IPS DF 4.7 (cell line): ENCODE results near the gene ZNF605.
"Not testable (repeated sequence)": the region's sequence is repeated elsewhere in the genome, so short reads cannot be mapped to it uniquely, and the experiment has no call there.

Experiments used
- DNase-seq: peaks from one replicate; pipeline ENCODE4 v3.0.0-alpha.2; 2013; ENCODE audit warnings: low spot score; ENCODE audit errors: extremely low read depth

The ZNF605 gene

DNA sequence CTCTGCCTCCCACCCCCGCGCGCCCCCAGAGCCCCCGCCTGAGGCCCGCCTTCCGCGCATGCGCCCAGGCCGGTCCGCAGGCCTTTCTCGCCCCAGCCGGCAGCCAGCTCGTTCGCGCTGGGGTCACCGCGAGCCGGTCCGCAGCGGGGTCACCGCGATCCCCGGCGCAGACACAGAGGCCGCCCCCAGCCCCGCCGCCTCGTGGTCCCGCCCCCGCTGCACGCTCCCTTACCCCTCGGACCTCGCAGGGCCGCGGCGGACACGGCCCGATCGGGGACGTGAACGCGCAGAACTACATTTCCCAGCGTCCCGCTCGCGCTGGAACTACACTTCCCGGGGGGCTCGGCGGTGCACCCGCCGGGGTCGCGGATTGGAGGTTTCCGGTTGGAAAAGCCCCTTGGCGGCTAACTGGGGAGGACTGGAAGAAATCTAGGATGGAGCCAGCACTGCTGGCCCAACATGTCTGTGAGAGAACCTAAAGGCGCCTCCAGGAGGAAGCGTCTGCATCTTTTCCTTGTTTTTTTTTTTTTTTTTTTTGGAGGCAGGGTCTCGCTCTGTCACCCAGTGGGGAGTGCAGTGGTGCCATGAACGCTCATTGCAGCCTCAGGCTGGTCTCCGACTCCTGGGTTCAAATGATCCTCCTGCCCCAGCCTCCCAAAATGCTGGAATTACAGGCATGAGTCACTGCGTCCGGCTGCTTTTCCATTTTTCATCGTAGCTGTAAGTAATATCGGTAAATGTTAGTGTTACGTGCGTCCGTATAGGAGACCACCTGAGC lies at the start of gene ZNF605:
ZNF605 (minus strand) TSS at position 296 of the 778 bp plus-strand sequence. CDS start 10,671 bp downstream, outside the sequence.
- peak; percentile 78 for DNase-seq

DNA sequence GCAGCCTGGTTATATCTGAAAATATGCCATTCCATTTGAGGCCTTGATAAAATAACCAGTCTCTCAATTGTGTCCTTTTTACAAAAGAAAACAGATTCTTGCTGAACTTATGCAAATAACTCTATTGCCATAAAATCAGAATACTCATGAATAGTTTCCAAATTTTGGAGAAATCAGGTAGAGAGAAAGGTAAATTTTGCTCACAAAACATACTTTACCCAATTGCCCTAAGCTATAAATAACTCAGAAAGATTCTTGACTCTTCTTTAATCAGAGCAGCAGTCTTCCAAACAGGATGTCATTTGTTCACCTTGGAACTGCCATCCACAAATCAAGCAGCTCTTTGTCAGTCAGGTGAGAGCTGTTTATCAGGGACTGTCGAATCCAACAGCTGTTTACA lies 42.6 kb upstream of the ZNF605 start:
- DNase-seq, result no peak

DNA sequence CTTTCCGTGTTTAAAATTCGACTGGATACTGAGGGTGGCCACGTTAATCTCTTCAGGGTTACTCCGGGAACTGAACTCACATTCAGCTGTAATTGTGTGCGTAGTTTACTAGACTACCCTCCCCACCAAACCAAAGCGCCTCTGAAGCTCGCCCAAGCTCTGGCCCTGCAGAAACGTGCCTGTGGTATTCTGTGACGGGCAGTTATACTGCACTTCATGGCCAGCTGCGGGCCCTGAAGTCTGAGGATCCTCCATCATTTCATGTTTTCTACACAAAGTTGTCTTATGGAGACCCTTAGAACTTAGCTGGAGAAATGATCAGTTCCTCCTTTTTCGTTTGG lies 30.7 kb upstream of the ZNF605 start:
- no peak for DNase-seq

DNA sequence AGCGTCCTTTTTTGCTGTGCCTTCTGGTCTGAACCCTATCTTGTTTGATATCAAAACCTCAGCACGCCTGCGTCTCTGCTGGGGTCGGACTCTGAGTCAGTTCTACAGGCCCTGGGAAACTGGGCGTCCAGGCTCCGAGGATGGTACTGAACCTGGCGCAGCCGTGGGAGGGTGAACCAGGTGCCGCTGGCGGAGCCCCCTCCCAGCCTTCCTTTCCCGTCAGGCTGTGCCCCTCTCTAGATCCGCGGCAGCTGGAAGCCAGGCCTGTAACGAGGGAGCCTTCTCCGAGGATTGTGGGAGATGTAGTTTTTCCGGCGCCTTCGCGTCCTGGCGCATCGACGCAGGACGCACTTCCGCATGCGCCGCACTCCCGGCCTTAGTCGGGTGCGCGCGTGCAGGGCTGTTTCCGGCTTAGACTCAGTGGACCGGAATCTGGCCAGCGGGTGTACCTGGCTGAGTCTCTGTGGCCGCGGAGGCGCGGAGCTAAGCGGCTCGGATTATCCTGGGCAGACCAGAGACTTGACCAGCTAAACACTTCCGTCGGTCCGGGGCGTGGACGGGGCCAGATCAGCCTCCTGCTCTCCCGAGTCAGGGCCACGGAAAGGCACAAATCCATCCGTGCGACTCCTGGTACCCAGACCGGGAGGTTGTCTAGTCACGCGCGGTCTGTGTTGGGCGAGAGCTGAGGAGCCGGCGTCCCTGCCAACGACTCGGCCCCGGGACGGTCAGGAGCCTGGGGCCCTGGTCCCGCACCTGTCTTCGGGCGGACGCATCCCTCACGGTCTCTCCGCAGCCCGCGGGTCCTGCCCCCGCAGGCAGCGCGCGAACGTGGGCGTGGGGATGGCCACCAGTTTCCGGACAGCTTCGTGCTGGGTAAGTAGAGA lies 30.1 kb upstream of the ZNF605 start, which contains the start of gene ZNF26:
ZNF26 (plus strand) TSS at position 367 of the 884 bp plus-strand sequence; CDS start at position 841, 474 bp downstream.
- peak; percentile 96 for DNase-seq

DNA sequence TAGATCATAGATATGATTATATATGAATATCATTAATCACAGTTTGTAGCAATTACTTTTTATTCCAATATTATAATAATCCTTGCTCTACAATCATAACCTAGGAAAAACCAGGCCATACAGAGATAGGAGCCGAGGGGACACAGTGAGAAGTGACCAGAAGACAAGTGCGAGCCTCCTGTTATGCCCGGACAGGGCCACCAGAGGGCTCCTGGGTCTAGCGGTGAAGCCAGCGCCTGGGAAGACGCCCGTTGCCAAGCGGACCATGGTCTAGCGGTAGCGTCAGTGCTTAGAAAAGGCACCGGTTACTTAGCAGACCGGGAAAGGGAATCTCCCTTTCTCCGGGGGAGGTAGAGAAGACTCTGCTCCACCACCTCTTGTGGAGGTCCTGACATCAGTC lies 20.8 kb upstream of the ZNF605 start:
- not testable (repeated sequence) for DNase-seq

DNA sequence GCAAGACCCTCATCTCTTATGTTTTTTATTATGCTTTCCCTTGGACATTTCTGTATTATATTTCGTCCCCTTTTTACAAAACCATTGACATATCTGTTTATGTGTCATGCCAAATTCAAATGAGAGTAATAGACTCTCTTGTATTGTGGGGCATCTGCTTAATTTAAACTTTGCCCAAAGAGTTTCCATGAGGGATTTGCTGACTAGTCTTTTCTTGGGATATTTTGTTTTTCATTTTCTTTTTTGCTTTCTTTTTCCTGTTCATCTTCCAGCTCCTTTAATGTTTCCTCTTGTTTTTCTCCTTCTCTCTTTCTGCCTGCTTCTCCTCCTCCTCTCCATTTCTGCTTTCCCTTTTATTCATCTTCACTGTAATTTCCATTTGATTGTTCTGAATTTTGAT lies 16.3 kb upstream of the ZNF605 start:
- DNase-seq, result no peak

DNA sequence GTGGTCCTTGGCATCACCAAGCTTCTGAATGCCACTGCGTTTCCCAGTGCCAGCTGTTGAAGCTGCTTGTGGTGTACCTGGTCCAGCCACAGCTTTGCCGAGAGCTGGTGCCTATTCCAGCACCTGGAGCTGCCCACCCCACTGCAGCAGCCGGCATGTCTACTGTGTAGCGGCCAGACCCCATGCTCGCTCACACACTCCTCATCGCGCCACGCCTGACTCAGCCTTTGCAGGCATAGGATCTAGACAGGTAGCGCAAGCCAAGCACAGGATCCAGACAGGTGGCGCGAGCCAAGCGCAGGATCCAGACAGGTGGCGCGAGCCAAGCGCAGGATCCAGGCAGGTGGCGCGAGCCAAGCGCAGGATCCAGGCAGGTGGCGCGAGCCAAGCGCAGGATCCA lies 11.6 kb upstream of the ZNF605 start:
- no peak for DNase-seq

DNA sequence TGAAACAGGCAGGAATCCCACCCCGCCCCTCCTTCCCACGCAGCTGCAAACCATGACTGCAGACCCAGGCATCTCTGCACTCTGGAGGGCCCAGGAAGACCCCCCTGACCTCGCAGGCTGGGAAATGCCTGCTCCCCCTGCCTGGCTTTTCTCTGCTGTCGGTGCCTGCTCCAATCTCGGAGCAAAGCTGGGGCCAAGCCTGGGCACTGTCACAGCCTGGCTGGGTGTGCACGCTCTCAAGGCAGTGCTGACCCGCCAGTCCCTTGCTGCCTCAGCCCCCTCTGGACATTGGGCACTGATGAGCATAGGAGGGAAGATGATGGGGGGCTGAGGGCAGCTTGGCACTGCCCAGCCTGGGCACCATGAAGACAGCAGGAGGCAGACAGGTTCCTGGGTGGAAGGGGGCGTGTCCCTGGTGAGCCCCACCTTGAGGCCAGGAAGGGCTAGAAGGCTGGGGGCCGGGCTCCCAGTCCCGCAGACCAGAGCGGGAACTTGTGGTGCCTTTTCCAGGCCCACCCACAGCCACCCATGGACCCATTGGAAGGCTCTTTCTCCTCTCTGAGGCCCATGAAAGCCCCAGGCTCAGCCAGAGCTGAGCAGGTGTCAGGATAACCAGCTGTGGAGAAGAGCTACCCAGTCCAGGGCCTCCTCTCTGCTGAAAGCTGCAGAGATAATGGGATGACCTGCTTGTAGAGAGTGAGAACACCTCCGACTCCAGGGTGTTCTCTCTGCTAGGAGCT lies 10.7 kb upstream of the ZNF605 start:
- no peak for DNase-seq

DNA sequence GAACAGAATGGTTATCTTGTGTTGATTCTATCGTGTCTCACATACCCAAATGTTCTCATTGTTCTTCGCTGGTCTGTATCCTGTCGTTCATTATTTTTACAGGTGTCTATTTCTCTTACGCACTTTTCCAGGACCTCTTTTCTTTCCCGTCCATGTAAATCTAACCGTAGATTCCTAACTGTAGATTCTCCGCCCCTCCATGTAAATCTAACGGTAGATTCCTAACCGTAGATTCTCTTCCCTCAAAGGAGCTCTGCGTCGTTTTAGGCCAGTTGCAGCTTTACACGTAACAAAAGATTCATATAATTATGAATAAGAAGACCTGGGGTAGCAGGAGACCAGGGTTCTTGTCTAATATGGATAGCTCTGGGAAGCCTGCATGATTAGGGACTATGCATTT lies 9.7 kb upstream of the ZNF605 start:
- DNase-seq, result no peak

DNA sequence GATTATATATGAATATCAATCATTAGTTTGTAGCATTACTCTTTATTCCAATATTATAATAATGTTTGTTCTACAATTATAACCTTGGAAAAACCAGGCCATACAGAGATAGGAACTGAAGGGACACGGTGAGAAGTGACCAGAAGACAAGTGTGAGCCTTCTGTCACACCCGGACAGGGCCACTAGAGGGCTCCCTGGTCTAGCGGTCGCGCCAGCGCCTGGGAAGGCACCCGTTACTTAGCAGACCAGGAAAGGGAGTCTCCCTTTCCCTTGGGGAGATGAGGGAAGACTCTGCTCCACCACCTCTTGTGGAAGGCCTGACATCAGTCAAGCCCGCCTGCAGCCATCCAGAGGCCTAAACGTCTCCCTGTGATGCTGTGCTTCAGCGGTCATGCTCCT lies 7.8 kb upstream of the ZNF605 start:
- not testable (repeated sequence) for DNase-seq

DNA sequence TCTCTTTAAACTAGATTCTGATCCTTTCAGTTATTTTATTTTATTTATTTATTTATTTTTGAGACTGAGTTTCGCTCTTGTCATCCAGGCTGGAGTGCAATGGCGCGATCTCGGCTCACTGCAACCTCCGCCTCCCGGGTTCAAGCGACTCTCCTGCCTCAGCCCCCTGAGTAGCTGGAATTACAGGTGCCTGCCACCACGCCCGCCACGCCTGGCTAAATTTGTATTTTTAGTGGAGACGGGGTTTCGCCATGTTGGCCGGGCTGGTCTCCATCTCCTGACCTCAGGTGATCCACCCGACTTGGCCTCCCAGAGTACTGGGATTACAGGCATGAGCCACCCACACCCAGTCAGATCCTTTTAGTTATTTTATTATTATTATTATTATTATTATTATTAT lies 5.7 kb upstream of the ZNF605 start:
- DNase-seq, result not testable (repeated sequence)

DNA sequence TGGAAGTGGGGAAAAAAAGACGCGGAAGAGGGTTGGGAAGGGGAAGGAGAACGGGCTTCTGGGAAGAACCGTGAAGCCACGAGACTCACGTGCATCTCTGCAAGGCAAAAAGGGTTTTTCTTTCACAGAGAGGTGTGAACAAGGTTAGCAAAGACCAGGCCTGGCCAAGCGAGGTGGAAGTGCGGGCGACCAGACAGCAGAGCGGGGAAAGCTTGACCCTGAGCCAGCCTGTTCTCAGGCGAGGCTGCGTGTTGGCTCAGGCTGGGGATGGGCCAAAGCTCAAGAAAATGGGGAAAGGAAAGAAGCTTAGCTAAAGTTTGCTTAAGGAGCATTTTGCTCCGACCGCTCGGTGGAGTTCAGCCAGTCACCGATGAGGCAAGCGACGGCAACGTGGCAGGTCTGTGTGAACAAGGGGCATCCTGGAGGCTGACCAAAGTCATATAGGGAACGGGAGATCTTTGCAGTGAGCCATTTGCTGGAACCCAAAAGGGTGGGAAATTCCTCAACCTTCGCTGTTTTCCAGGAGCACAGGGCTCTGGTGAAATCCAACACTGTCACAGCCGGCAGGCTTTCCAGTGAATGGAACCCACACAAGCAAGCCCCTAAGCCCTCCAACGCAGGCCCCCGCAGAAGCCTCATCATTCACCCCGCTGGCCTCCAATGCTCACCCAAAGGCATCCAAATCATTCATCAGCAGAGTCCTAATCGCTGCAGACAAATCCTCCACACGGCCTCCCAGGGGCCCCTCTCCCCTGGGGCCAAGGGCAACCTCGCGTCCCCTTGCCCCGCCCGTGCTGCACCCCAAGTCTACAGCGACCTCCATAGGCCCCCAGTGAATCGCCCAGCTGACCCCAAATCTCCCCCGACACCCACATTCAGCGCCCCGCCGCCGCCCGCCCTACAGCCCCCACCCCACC lies 754 bp downstream of the ZNF605 start:
- no peak for DNase-seq

DNA sequence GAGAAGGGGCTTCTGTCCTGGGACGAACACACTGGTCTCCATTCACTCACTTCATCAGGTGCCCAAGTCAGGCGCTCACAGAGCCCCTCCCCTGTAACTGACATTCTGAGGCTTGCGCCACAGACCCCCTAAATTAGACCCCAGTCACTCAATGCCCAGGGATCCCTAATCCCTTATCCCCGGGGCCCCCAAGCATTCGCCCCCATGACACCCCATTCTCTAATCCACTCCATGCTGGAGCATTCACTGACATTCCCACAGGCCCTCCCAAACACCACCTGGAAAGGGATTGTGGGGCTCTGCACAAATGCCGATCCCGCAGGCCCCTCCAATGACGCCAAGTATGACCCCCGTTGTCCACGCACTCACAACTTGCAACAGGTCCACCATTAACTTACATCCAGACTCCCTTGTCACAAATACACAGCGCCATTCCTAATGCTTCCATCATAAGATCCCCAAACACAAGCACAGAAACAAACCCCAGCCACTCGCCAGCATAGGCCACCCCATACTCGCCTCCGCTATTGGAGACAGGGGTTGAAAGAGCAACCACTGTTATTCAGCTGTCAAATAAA lies 1.5 kb downstream of the ZNF605 start:
- no peak for DNase-seq

DNA sequence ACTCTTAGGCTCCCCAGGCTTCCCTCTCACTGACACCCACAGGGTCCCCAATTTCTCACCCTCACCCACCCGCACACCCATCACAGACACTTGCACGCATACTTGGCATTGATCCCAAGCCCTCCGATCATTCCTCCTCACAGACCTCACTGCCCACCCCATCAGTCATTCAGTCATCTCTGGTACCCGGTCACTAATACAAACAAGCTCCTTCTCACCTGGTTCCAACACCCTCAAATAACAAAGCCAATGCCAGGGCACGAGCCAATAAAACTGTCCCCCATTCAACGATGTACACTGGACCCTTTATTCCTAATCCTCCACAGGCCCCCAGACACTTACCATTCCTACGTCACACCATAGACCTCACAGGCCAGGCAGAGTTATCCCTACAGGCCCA lies 2.3 kb downstream of the ZNF605 start:
- DNase-seq, result no peak

DNA sequence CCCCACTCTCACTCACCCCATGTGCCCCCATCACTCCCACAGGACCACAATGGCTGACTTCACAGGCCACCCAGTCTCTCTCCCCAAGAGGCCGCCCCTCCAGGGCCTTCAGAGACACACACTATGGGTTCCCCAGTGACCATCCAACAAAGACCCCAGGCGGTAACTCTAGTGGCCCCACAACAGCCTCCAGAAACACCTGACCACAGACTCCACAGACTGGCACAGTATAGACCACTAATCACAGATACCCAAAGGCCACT lies 3.0 kb downstream of the ZNF605 start:
- DNase-seq, result no peak

DNA sequence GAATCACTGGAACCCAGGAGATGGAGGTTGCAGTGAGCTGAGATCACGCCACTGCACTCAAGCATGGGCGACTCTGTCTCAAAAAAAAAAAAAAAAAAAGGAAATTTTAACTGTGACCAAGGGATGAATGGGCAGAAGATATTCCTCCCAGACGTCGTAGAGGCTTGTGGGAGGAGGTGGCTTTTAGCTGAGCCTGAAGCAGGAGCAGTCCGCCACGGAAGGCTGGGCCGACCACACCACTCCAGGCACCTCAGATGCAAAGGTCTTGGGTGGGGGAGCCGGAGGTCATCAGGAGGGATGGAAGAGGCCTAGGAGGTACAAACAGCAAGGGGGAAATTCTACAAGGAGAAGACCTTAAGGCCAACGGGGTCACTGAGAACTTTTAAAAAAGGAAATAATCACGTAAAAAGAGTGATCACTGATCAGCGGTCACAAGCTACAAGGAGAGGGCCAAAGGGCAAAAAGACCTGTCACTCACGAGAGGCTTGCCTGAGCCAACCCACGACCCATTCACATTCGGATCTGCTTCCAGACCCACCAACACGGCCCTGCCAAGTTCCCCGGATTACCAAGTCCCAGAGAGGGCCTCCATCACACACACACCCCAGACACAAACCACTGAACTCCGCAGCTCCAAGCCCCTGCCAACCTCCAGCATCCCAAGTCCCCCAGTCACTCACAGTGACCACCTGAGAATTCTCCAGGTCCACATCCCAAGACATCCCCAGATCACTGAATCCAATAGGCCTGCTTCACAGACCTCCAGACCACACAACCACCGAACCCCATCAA lies 3.5 kb downstream of the ZNF605 start:
- no peak for DNase-seq

DNA sequence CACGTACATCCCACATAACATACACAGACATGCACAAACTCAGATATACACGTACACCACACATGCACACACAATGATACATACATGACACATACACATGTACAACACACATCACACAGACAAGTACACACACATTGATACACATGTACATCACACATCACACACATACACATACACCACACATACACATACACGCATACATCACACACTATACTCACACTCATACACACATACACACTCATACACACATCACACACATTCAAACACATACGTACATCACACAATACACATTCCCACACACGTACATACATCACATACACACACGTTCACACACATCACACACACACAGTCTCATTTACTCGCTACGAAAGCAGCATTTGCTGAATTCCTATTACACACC lies 4.5 kb downstream of the ZNF605 start:
- DNase-seq, result no peak

DNA sequence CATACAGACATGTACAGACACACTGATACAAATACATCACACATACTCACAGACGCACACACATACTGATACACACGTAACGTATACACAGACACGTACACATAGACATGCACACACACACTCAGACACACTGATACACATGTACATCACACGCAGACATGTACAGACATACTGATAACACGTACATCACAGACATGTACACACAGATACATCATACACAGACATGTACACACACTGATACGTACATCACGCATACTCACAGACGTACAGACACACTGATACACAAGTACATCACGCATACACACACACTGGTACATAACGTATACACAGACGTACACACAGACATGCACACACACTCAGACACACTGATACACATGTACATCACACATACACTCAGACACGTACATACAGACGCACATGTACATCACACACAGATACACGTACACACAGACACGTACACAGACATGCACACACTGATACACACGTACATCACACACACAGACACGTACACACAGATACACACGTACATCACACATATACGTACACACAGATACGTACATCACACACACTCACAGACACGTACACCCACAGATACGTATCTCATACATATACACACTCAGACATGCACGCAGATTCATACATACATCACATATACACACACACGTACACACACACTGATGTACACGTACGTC lies 5.1 kb downstream of the ZNF605 start:
- no peak for DNase-seq
